Transverse colon (tissue), 4 donors: ENCODE measurements around the gene RBFOX2. TPM values are rescaled to one million over a fixed set of nuclear protein-coding genes. Genes with fewer than 3 reads are reported as not detected.

Source experiments
- DNase-seq: peaks from one replicate; pipeline ENCODE4 v3.0.0-alpha.2; 2019
- H3K27ac ChIP-seq, 4 donors: fragments of 200-600 bp; sonication (generic); 2 replicates each; pipeline ENCODE4 v1.5.1; 2016 to 2018; ENCODE audit warnings: inconsistent platforms in 4 of 4
- H3K27me3 ChIP-seq: fragments of 200-600 bp; sonication (generic); 2 replicates; pipeline ENCODE4 v1.5.1; 2017; ENCODE audit warnings: inconsistent platforms
- H3K36me3 ChIP-seq, 4 donors: fragments of 200-600 bp; sonication (generic); 2 replicates each; pipeline ENCODE4 v1.5.1; 2017 to 2019; ENCODE audit warnings: inconsistent platforms in 4 of 4
- H3K4me1 ChIP-seq, 4 donors: fragments of 200-600 bp; sonication (generic); 2 replicates each; pipeline ENCODE4 v1.5.1; 2017 to 2020; ENCODE audit warnings: inconsistent platforms in 4 of 4
- H3K4me3 ChIP-seq, 4 donors: fragments of 200-600 bp; sonication (generic); 1 replicate in 1 of 4; 2 replicates in 3 of 4; pipeline versions ENCODE4 v1.5.1 to v1.6.1; 2017 to 2019; ENCODE audit warnings: inconsistent platforms in 4 of 4
- H3K9me3 ChIP-seq, 2 donors: fragments of 200-600 bp; sonication (generic); 2 replicates each; pipeline ENCODE4 v1.5.1; 2017 to 2019; ENCODE audit warnings: inconsistent platforms in 2 of 2
- EP300 ChIP-seq: sonication (generic); formaldehyde crosslinking; IDR thresholded peaks from one replicate; pipeline ENCODE4 v1.6.1; 2017; ENCODE audit warnings: antibody characterized with exemption, low read depth
- POLR2A ChIP-seq: fragments of 450-650 bp; IDR thresholded peaks from one replicate; pipeline ENCODE4 v1.6.1; 2016; ENCODE audit warnings: antibody characterized with exemption, mild to moderate bottlenecking, moderate library complexity
- POLR2AphosphoS5 ChIP-seq, 3 donors: sonication (generic); formaldehyde crosslinking; IDR thresholded peaks; one replicate each; pipeline ENCODE4 v1.6.1; 2016; ENCODE audit warnings: antibody characterized with exemption in 3 of 3
- WGBS, 2 donors: methylation state at CpG; one replicate each; pipeline ENCODE4 v1.1.5; 2018; ENCODE audit warnings: low coverage in 1 of 2; 5-methylcytosine and 5-hydroxymethylcytosine counted together
- in situ Hi-C, 4 donors: fragments of 200-750 bp; cut with MboI; loops; one replicate each; pipeline versions ENCODE4 v1.15.0 to v1.15.1; 2017; ENCODE audit warnings: low sequenced_read_pairs in 3 of 4, low pct_ligation_motif_present in 1 of 4, low pct_unique_long_range_greater_than_20kb in 1 of 4
- intact Hi-C: fragments of 100-400 bp; cut with DNase I; formaldehyde crosslinking; loops from one replicate; pipeline ENCODE4 v1.15.1; 2023; ENCODE audit warnings: low total_unique reads
- total RNA-seq, 4 donors: library from RNA; depleted of rRNA; stranded (reverse); fragments of >200 nt; gene quantifications; one replicate each; pipeline ENCODE4 v1.1.0, GENCODE V29; 2016
- TF ChIP-seq, protein P1 (sequence below), 5 experiments: fragments of 200-600 bp in 3 of 5; fragments of 450-650 bp in 2 of 5; sonication (generic) in 3 of 5; IDR thresholded peaks; 1 replicate in 2 of 5; 2 replicates in 3 of 5; pipeline ENCODE4 v1.5.1; 2016 to 2017; ENCODE audit warnings: antibody characterized with exemption in 5 of 5, inconsistent platforms in 3 of 5, mild to moderate bottlenecking in 2 of 5, moderate library complexity in 1 of 5

The RBFOX2 gene
- total RNA-seq, 4 donors from 2014 or later, result 27.3 to 61.1 (median 43.1) TPM

DNA sequence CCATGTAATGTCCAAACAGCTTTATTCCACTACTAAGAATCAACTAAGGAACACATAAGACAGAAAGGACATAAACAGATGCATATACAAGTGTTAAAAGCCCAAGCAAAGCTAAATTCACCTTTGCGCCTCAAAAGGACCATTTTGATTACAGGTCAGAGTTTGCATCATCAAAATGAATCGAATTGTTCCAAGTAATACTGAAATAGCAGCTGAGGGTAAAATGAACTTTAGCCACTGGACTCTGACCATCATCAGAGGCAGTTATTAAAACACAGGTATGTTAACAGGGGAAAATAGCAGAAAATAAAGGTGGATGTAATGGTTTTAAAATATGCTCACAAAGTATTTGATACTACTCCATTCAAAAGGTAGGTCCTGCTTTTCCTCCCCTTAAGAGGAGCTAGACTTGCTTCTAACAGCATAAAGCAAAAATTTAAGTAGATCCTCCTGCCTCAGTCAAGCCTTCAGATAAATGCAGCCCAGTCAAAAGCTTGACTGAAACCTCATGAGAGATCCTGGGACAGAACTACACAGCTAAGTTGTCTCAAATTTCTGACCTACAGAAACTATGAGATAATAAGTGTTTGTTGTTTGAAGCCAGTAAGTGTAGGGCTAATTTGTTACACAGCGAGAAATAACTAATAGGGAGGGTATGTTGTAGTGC, 35.4 kb downstream of the RBFOX2 start:
- TF ChIP-seq POLR2AphosphoS5 (IDR thresholded peaks at IDR 0.05) (no peak), EP300 (no peak), POLR2A (no peak)
- TF ChIP-seq, protein P1, sequence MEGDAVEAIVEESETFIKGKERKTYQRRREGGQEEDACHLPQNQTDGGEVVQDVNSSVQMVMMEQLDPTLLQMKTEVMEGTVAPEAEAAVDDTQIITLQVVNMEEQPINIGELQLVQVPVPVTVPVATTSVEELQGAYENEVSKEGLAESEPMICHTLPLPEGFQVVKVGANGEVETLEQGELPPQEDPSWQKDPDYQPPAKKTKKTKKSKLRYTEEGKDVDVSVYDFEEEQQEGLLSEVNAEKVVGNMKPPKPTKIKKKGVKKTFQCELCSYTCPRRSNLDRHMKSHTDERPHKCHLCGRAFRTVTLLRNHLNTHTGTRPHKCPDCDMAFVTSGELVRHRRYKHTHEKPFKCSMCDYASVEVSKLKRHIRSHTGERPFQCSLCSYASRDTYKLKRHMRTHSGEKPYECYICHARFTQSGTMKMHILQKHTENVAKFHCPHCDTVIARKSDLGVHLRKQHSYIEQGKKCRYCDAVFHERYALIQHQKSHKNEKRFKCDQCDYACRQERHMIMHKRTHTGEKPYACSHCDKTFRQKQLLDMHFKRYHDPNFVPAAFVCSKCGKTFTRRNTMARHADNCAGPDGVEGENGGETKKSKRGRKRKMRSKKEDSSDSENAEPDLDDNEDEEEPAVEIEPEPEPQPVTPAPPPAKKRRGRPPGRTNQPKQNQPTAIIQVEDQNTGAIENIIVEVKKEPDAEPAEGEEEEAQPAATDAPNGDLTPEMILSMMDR (IDR thresholded peaks at IDR 0.05), result no peak
- in situ Hi-C loops, result no loop called here
- 85 to 86% methylated on average over 2 to 3 of the region's 3 CpGs for WGBS, 2 donors
- H3K27me3 ChIP-seq, result no peaks in the 10 kb centered on the region
- peaks cover 0 to 45% (median 18%) of the 10 kb centered on the region in 4 donors for H3K4me1 ChIP-seq
- H3K27ac ChIP-seq, result peak overlapping the region in 1 of 4 donors; percentile 82
- no peaks in the 10 kb centered on the region for H3K9me3 ChIP-seq
- H3K36me3 ChIP-seq, result no peaks in the 10 kb centered on the region
- DNase-seq, result no peak
- intact Hi-C loops, result no loop called here
- no peak overlapping the region for H3K4me3 ChIP-seq

DNA sequence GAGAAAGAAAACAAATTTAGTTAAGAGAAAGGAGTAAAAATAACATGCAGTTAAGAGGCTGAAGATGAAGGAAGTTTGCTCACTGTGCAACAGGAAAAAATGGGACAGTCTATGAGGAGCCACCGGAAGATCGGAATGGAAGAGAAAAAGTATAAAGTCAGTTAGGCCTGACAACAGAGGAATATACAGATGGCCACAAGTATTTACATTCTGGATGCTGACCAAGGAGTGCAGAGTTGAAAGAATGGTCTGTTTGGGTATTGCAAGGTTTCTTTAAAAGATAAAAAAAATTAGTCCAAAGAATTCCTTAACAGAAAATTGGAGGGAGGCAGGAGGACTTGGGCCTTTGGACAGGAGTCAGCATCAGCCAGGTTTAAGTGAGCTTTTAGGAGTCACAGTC, 37.5 kb downstream of the RBFOX2 start:
- TF ChIP-seq POLR2AphosphoS5 (IDR thresholded peaks at IDR 0.05) (no peak), EP300 (no peak), POLR2A (no peak)
- TF ChIP-seq, protein P1 (IDR thresholded peaks at IDR 0.05), result no peak
- Histone ChIP-seq H3K4me1 (peaks cover 0 to 44% (median 11%) of the 10 kb centered on the region in 4 donors), H3K4me3 (no peak overlapping the region), H3K9me3 (no peaks in the 10 kb centered on the region), H3K27ac (peak overlapping the region in 2 of 4 donors; percentile 2 to 4), H3K27me3 (no peaks in the 10 kb centered on the region), H3K36me3 (no peaks in the 10 kb centered on the region)
- in situ Hi-C loops, result no loop called here
- intact Hi-C loops, result no loop called here
- no peak for DNase-seq
- WGBS, 2 donors, result 52 to 59% methylated on average over 2 of the region's 2 CpGs

DNA sequence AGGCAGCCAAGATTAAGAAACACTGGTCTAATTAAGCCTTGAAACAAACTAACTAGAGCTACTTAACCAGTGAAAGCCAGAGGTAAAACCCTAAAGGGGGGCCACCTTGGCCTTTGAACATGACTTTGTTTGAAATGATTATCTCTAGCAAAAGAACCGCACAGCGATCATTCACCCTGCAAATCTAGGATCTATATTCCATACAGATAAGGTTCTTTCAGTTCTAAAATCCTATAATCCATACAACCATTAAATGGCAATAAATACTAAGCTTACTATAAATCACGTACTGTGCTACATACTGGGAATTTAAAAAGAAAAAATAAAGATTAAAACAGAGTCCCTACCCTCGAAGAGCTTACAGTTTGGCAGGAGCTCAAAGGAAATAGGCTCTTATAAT, 40.6 kb downstream of the RBFOX2 start:
- Histone ChIP-seq H3K27me3 (no peaks in the 10 kb centered on the region), H3K4me1 (peaks cover 0 to 44% (median 7%) of the 10 kb centered on the region in 4 donors), H3K9me3 (no peaks in the 10 kb centered on the region), H3K27ac (no peak overlapping the region), H3K36me3 (no peaks in the 10 kb centered on the region), H3K4me3 (no peak overlapping the region)
- no peak for DNase-seq
- 78 to 79% methylated on average over 4 of the region's 4 CpGs for WGBS, 2 donors
- TF ChIP-seq, protein P1 (IDR thresholded peaks at IDR 0.05), result no peak
- in situ Hi-C loops, result no loop called here
- intact Hi-C loops, result no loop called here

DNA sequence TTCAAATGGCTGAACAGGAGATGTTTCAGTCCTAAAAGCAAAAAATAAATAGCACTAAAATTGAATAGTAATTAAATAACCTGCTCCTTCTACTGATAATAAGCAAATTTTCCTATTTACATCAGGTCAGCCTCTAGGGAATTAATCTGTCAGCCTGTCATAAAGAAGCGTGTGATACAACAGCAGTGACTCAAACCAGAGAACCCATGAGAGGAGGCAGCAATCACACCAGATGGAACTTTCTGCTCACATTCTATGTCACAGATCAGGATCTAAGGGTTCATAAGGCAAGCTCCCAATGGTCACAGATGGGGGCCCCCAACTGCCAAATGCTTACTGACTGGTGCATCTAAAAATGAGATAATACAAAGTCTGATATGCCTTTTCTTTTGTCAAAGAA, 41.1 kb downstream of the RBFOX2 start:
- no peaks in the 10 kb centered on the region for H3K9me3 ChIP-seq
- in situ Hi-C loops (no loop called here), intact Hi-C loops (no loop called here)
- H3K27me3 ChIP-seq, result no peaks in the 10 kb centered on the region
- 67 to 88% methylated on average over 1 of the region's 1 CpG for WGBS, 2 donors
- TF ChIP-seq POLR2A (no peak), EP300 (no peak), POLR2AphosphoS5 (IDR thresholded peaks at IDR 0.05) (no peak)
- TF ChIP-seq, protein P1 (IDR thresholded peaks at IDR 0.05), result no peak
- DNase-seq, result no peak
- H3K4me3 ChIP-seq, result no peak overlapping the region
- H3K36me3 ChIP-seq, result no peaks in the 10 kb centered on the region
- no peak overlapping the region for H3K27ac ChIP-seq
- H3K4me1 ChIP-seq, result peaks cover 0 to 44% (median 9%) of the 10 kb centered on the region in 4 donors
